EL (cell line): ENCODE data around the gene MIER2.

Source experiments
- DNase-seq: peaks from one replicate; pipeline ENCODE4 v3.0.0-alpha.2; 2016

The MIER2 gene

GRCh38 chr19:306151-306900 lies 38.3 kb downstream of the MIER2 start:
- DNase-seq: no peak

- DNase-seq: no peak
Observed at GRCh38 chr19:305240-306150, 39.1 kb downstream of the MIER2 start.

DNA sequence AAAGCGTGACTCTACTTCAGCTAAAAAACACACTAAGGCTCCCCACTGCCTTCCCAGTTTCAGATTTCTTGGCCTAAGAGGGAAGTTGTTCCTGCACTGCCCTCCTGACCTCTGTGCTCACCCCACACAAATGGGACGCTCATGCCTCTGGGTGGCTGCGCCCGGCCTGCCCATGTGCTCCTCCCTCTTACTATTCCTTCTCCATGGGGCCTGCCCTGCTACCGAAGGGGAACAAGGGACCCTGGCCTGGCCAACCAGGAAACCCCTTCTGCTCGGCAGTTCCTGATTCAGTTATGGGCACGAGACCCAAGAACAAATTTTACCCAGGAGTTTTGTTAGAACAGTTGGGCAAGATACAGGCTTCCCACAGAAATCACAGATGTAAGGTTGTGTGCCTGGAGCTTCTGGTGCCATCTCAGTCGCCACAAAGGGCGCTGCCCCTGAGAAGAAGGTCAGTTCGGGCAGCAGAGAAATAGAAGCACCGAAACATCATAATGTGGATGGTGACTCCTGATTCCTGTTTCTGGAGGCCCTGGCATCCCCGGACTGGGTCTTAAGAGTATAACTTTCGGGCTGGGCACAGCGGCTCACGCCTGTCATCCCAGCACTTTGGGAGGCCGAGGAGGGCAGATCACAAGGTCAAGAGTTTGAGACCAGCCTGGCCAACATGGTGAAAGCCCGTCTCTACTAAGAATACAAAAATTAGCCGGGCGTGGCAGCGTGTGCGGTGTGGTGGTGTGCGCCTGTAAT lies 47.9 kb downstream of the MIER2 start:
- DNase-seq: no peak

- no peak for DNase-seq
Observed at GRCh38 chr19:295687-296370, 48.8 kb downstream of the MIER2 start.

DNA sequence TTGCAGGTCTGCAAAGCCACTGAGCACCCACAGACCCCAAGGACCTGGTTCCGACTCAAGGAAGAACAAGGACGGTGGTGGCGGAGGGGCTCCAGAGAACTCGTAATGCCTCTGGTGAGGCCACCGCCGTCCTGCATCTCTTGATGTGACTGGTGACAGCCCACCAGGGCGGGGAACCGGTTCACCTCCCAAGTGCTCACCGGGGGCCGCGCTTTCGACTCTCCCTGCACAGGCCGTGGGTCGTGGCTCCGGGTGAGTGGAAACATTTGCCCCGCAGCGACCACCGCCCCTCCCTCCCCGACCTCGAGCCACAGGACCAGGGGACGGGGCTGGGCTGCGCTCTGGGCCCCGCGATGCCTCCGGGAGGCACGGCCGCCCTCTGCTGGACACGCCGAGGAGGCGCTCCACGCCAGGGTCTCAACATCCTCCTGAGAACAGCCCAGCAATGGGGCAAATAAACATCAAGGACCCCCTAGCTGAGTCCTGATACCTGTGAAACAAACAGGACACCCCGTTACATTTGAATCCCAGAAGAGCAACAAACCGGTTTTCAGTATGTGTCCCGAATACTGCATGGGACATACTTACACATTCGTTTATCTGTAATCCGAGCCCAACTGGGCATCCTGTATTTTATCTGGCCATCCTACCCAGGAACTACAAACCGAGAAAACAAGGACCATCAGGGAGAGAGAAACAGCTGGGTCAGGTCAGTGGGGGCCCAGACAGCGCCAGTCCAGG lies 49.5 kb downstream of the MIER2 start:
- DNase-seq: no peak

DNA sequence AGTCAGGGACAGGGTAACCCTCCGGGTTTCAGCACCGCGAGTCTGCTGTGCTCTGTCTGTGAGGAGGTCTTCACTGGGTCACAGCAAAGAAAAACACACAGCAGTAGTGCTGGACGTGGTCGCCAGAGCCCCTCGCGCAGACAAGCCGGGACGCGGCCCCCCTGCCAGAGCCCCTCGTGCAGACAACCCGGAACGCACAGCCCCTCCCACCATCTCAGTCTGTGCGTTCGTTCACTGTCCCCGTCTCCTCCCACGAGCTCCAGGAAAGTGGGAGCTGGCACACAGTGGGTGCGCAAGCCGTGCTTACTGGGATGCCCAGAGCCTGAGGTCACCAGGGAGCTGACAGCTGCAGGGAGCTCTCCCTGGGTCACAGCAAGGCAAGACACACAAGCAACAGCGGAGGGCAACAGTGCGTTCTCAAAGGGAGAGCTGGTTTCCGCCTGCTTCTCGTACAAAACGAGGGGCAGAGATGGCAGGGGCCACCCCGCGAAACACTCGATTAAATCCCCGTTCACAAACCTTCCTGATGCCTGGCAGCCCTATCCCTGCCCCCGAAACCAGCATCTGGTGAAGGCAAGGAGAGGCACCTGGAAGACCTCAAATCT lies 50.2 kb downstream of the MIER2 start:
- peak; percentile 34 for DNase-seq

DNA sequence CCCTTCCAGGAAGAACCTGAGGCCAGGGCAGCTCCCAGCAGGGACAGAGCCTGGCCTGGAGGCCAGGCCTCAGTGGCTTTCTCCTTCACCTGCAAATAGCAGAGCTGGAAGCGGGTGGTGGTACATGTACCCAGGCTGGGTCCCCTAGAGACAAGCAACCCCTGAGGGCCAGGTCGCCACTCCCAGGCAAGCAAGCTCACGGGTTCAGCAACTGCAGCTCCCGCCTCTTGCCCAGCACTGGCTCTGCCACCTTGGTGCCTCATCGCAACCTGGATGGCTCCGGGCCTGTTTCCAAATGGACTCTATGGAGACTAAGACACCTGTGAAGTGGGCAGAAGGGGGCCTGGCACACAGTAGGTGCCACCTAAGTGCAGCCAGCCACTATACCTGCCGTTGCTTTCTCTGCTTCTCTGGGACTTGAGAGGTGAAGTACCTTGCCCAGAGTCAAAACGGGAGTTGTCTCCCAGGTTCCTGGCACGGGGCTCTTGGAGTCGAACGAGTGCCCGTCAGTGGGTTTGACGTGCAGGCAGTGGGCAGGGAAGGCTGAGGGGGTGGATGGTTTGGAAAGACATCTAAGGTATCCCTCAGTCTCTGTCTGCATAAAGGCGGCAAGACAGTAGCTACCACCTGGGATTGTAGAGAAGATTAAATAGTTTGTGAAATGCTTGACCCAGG lies 51.0 kb downstream of the MIER2 start:
- no peak for DNase-seq

DNA sequence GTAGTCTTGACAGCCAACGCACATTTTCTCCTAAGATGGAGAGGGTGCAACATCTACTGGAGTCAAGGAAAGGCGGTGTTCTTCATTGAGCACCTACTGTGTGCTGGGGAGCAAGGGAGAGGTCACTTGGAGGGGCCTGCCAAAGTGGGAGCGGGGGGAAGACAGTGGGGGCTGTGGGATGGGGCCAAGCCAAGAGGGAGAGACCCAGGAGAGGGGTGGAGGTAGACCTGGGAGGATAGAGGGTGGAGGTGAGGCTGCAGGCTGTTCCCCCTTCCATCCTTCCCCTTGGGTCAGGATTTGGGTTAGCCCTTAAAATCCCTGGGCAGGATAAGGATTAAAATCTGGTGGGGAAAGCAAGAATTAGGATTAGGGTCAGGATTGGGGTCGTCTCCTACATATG lies 51.6 kb downstream of the MIER2 start:
- no peak for DNase-seq

DNA sequence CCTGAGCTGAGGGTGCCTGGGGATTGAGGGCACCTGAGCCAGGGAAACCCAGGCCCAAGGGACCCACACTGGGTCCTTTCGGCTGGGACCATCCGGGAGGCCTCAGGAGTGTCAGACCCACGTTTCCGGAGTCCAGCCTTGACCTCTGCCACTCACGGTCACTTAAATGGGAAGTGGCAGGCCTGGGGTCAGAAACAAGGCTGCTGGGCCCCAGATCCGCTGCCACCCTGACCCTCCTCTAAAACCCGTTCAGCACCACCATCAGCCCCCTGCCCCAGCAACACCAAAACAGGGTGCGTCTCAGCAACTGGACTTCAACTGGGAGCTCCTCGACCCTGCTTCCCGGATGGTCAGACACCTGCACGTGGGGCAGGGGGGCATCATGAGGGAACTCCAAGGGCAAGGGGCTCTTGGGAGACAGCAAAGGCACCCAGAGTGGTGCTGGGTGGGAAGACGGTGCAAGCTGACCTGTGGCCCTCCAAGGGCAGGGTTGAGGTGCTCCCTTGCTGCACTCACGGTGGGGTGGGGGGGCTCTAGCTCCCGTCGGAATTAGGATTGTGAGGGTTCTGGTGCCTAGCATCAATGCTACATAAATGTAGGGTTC lies 52.2 kb downstream of the MIER2 start:
- DNase-seq: no peak

DNA sequence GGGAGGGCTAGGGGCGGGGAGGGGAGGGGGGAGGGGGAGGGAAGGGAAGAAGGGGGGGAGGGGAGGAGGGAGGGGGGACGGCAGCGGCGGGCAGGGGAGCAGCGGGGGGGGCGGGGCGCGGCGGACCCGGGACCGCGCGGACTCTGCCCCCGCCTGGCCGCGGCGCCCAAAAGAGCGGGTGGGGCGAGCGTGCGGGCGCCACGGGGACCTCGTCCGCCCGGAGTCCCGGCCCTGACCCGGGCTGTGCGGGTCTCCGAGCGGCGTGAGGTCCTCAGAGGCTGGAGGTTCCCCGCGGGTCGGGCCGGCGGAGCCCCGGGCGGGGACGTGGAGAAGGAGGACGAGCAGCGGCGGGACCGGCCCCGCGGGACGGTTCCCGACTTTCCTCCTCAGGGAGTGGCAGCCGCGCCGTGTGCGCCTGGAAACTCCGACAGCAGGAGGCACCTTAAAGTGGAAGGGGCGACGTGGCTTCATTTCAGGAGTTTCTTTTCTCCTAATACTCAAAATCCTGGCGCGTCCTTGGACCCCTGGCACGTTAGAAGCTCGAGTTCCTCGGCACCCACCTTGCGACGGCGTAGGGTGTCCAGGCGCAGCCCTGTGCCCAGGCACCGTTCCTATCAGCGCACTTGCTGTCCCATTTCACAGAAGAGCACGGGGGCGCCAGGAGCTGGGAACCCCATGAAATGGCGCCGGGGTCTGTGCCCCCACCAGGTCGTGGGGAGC lies 52.9 kb downstream of the MIER2 start:
- no peak for DNase-seq

- DNase-seq: peak; percentile 11
Observed at GRCh38 chr19:291006-291521, 53.5 kb downstream of the MIER2 start, which contains the start of gene PLPP2. Gene PLPP2, minus strand, starts transcription at chr19:291403. Its CDS starts 67 bp downstream, at chr19:291336.

DNA sequence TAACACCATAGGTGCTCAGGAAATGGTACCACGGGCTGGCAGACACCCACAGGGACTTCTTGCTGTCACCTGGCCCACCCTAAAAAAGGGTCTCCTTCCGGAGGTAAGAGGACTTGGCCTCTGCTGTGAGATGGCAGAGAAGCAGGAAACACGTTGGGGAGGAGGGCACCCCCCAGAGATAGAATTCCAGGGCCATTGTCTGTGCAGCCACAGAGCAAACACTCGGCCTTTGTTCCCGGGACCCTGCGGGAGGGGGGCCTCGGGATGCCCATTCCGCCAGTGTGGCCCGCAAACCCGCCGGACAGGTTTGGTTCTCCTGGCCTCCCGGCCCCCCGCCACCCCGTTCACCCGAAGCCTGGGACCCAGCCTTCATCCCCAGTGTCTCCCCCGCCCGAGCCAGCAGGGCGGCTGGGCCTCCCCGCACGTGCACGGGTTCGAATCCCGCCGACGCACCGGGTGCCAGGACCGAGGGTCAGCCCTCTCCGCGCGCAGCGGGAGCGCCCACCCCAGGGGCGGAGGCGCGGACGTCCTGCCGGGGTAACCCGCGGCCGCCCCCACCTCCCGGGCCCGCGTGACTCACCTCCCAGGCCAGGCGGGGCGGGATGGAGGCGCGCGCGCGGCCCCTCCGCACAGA lies 54.1 kb downstream of the MIER2 start:
- DNase-seq: peak; percentile 33

DNA sequence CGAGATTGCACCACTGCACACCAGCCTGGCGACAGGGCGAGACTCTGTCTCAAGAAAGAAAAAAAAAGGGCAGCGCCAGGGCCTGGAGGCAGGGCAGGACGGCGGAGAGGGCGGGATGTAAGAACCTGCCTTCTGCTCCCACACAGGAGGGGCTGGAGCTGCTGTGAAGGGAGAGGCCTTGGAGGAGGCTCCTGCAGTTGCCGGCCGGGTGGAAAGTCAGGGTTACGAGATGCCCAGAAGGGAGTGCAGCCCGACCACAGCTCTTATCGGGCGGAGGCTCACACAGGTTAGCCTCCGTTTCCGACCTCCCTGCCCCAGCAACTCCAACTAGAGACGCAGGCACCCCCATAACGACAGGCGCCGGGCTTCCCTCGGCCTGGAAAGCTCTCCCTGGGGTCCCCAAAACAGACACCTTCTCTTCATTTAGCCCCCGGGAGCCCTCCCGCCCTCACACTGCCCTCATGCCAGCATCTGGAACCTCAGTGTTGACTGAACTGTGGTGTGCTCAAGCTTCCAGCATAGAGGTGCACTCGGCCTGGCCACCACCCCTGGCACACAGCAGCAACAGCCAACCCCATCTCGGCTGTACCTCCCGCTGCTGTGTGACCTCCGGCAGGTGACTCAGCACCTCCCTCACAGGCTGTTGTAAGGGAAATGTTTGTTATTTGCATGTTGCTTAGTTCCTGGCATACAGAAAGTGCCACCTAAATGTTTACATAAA lies 54.8 kb downstream of the MIER2 start:
- DNase-seq: peak; percentile 35

GRCh38 chr19:288911-289310 lies 55.7 kb downstream of the MIER2 start:
- DNase-seq: no peak

DNA sequence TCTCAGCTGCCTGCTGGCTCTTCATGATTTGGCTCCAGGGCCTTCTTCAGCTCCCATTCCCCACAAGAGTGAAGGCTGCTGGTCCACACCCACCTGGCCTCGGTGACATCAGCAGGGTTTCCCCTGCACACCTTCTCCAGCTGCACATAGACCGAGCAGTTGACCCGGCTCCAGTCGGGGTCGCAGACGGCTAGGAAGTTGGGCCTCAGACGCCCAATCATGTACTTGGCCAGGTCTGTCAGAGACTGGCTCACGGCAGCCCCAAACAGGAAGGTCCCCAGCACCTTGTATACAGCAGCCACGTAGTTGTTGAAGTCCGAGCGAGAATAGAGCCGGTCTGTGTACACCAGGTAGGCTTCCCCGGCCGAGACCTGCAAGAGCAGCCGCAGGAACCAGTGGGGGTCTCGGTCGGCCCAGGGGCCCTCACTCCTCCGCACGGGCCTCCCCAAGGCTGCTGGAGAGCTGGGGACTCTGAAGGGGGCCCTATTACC lies 57.2 kb downstream of the MIER2 start:
- no peak for DNase-seq

DNA sequence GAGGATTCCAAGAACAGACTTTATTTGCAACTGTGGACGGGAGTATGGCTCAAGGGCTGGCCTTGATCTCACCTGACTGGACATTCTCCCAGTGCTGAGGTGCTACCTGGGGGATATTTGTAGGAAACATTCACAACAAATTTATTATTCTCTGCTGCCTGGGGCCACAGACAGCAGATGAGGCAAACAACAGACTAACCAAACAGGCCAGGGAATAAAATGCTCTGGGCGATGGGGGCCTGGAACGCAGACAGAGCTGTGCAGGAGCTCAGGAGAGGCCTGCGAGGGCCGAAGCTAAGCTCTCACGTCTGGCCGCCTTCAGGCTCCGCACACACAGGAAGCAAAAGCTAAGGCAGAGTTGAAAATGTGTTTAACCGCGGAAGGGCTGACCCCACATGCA lies 61.2 kb downstream of the MIER2 start:
- DNase-seq: no peak

DNA sequence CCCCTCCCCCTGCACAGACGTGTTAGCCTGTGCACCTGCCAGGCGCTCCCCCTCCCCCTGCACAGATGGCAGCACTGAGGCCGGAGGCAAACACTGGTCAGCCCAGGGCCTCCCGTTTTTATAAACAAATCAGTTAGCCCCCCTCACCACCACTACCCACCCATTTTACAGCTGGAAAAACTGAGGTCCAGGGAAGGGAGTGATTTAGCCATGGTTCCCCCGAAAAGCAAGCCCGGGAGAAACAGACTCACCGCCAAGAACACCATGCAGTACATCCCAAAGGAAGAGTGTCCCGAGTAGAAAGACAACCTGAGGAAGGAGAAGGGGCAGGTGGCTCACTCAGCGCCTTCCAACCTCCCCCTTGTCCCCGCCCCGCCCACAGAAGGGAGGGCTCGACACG lies 62.1 kb downstream of the MIER2 start:
- DNase-seq: no peak

GRCh38 chr19:281992-282391 lies 62.6 kb downstream of the MIER2 start:
- no peak for DNase-seq
